T-cell (primary cell): ENCODE measurements around the gene OSBP2. TPM values are rescaled to one million over a fixed set of nuclear protein-coding genes. Genes with fewer than 3 reads are reported as not detected.

Experiments used
- ATAC-seq, 4 experiments: fragments of 200-7000 bp in 3 of 4; fragments of 150-1000 bp in 1 of 4; cut with Tn5 transposase; replicated peaks in 1 of 4; 1 replicate in 3 of 4; 2 replicates in 1 of 4; pipeline ENCODE4 v1.10.0; 2021; ENCODE audit warnings: moderate library complexity in 3 of 4, mild to moderate bottlenecking in 2 of 4, moderate number of reproducible peaks in 1 of 4
- CTCF ChIA-PET, 2 donors: fragments of 300-600 bp; sonication (Branson Sonifier 250); formaldehyde crosslinking; loops; one replicate each; lab custom pipeline; 2022; ENCODE audit warnings: antibody characterized with exemption in 2 of 2; lab: Charles Lee
- POLR2A ChIA-PET, 2 donors: fragments of 300-600 bp; sonication (Branson Sonifier 250); formaldehyde crosslinking; loops; one replicate each; lab custom pipeline; 2022; ENCODE audit warnings: antibody characterized with exemption in 2 of 2; lab: Charles Lee
- DNase-seq, 35 experiments: peaks; one replicate each; pipeline versions ENCODE4 v3.0.0 to v3.0.0-alpha.2; 2013 to 2023
- H3K27ac ChIP-seq: one replicate; pipeline ENCODE4 v1.5.1; 2013; ENCODE audit warnings: low read length
- H3K27me3 ChIP-seq, 2 experiments: replicated peaks in 1 of 2; 1 replicate in 1 of 2; 2 replicates in 1 of 2; pipeline versions ENCODE4 v1.6.1 to v1.7.0; 2013; ENCODE audit warnings: low read length in 1 of 2, mixed read lengths in 1 of 2; ENCODE audit not compliant: control insufficient read depth in 2 of 2, insufficient read depth in 2 of 2; ENCODE audit errors: extremely low read depth in 1 of 2
- H3K36me3 ChIP-seq, 2 donors: 1 replicate in 1 of 2; 2 replicates in 1 of 2; pipeline versions ENCODE4 v1.6.1 to v1.7.0; 2013; ENCODE audit warnings: low read length in 1 of 2; ENCODE audit not compliant: control insufficient read depth in 2 of 2, insufficient read depth in 1 of 2; ENCODE audit errors: extremely low read depth in 1 of 2
- H3K4me1 ChIP-seq, 2 experiments: 1 replicate in 1 of 2; 2 replicates in 1 of 2; pipeline versions ENCODE4 v1.6.1 to v1.7.0; 2013; ENCODE audit warnings: low read length in 2 of 2, mixed read lengths in 1 of 2; ENCODE audit not compliant: insufficient read depth in 2 of 2, control insufficient read depth in 1 of 2; ENCODE audit errors: extremely low read depth in 1 of 2
- H3K4me3 ChIP-seq, 2 donors: 1 replicate in 1 of 2; 2 replicates in 1 of 2; pipeline versions ENCODE4 v1.5.1 to v1.7.0; 2013; ENCODE audit warnings: mild to moderate bottlenecking in 2 of 2, low read length in 1 of 2, moderate library complexity in 1 of 2; ENCODE audit not compliant: control insufficient read depth in 1 of 2; ENCODE audit errors: extremely low read depth in 1 of 2
- H3K9me3 ChIP-seq: 2 replicates; pipeline ENCODE4 v1.7.0; 2013
- H3K27ac Mint-ChIP-seq, 2 donors: one replicate each; pipeline ENCODE4 v1.8.0; 2020 to 2021; ENCODE audit warnings: mild to moderate bottlenecking in 2 of 2, mixed read lengths in 2 of 2
- H3K27me3 Mint-ChIP-seq, 2 donors: one replicate each; pipeline ENCODE4 v1.8.0; 2021 to 2022; ENCODE audit warnings: mixed read lengths in 2 of 2
- H3K36me3 Mint-ChIP-seq: one replicate; pipeline ENCODE4 v1.8.0; 2021; ENCODE audit warnings: mixed read lengths
- H3K4me1 Mint-ChIP-seq, 3 donors: one replicate each; pipeline ENCODE4 v1.8.0; 2020 to 2022; ENCODE audit warnings: mixed read lengths in 3 of 3, mild to moderate bottlenecking in 1 of 3
- H3K4me3 Mint-ChIP-seq, 3 donors: one replicate each; pipeline ENCODE4 v1.8.0; 2020 to 2022; ENCODE audit warnings: mild to moderate bottlenecking in 3 of 3, mixed read lengths in 3 of 3, moderate library complexity in 3 of 3
- H3K9me3 Mint-ChIP-seq, 3 donors: one replicate each; pipeline ENCODE4 v1.8.0; 2020 to 2022; ENCODE audit warnings: mixed read lengths in 3 of 3
- WGBS: methylation state at CpG from one replicate; pipeline ENCODE4 v1.1.5; 2013; ENCODE audit warnings: missing lambda C conversion rate; ENCODE audit not compliant: insufficient coverage; 5-methylcytosine and 5-hydroxymethylcytosine counted together
- total RNA-seq, 35 experiments: library from RNA in 6 of 35; stranded (reverse) in 6 of 35; fragments of 120-200 nt in 1 of 35; gene quantifications; one replicate each; pipeline versions ENCODE4 v1.2.1 to v1.2.4 and lab custom pipeline; 2013 to 2026

Gene OSBP2
- total RNA-seq, 5 donors from 2014 or later (not counting 1 experiment from before 2014, with no cell fraction given) = 1.6 to 2.8 (median 2.1) TPM

GRCh38 chr22:30943368-30943767 lies 248.7 kb downstream of the OSBP2 start:
- H3K27me3 Mint-ChIP-seq = no peaks in the 10 kb centered on the region
- H3K36me3 Mint-ChIP-seq = peaks cover 56% of the 10 kb centered on the region
- POLR2A ChIA-PET = no interaction called here
- peak overlapping the region; percentile 71 to 79 for H3K27ac Mint-ChIP-seq
- DNase-seq = peak; percentile 33 to 76 (median 67)
- peaks cover 54 to 65% of the 10 kb centered on the region in 2 experiments for H3K4me1 ChIP-seq
- H3K4me1 Mint-ChIP-seq = peaks cover 76 to 85% (median 80%) of the 10 kb centered on the region in 3 donors
- H3K36me3 ChIP-seq = peaks cover 5 to 54% of the 10 kb centered on the region in 2 donors
- 40% methylated on average over 1 of the region's 3 CpGs for WGBS
- peak overlapping the region in 2 of 3 donors; percentile 8 to 52 for H3K4me3 Mint-ChIP-seq
- no peak overlapping the region for H3K27ac ChIP-seq
- no peaks in the 10 kb centered on the region for H3K27me3 ChIP-seq
- H3K9me3 Mint-ChIP-seq = no peaks in the 10 kb centered on the region
- ATAC-seq = peak; percentile 78 to 83 (median 82)
- H3K4me3 ChIP-seq = no peak overlapping the region
- CTCF ChIA-PET = no interaction called here
- H3K9me3 ChIP-seq = no peaks in the 10 kb centered on the region

GRCh38 chr22:30944986-30945385 lies 250.3 kb downstream of the OSBP2 start:
- no peaks in the 10 kb centered on the region for H3K9me3 ChIP-seq
- no peaks in the 10 kb centered on the region for H3K9me3 Mint-ChIP-seq
- POLR2A ChIA-PET = no interaction called here
- H3K36me3 ChIP-seq = peaks cover 9 to 55% of the 10 kb centered on the region in 2 donors
- CTCF ChIA-PET = interaction anchor here in 1 of 2 donors (1.1 to 1.6 kb wide), 3 partner anchors 20 to 140 kb away, joined by 3 to 6 read pairs (median 4); partner anchors contain the start of gene MORC2
- peak overlapping the region in 1 of 3 donors; percentile 29 for H3K4me3 Mint-ChIP-seq
- peaks cover 46 to 50% of the 10 kb centered on the region in 2 experiments for H3K4me1 ChIP-seq
- no peaks in the 10 kb centered on the region for H3K27me3 ChIP-seq
- no peaks in the 10 kb centered on the region for H3K27me3 Mint-ChIP-seq
- H3K36me3 Mint-ChIP-seq = peaks cover 56% of the 10 kb centered on the region
- H3K27ac ChIP-seq = no peak overlapping the region
- H3K4me1 Mint-ChIP-seq = peaks cover 62 to 72% (median 69%) of the 10 kb centered on the region in 3 donors
- no peak for DNase-seq
- WGBS = 49% methylated on average over 2 of the region's 4 CpGs
- H3K27ac Mint-ChIP-seq = peak overlapping the region in 1 of 2 donors; percentile 71
- H3K4me3 ChIP-seq = no peak overlapping the region
- ATAC-seq = no peak

- H3K4me3 Mint-ChIP-seq = peak overlapping the region in 1 of 3 donors; percentile 29
- no CpG with 5 or more reads among the region's 2 CpGs for WGBS
- no peak overlapping the region for H3K27ac ChIP-seq
- ChIA-PET POLR2A (interaction anchor here (0.5 to 0.9 kb wide), 4 partner anchors 22 to 393 kb away, joined by 3 read pairs; no protein-coding TSS in a partner anchor), CTCF (interaction anchor here (0.6 to 2.2 kb wide), 7 partner anchors 10 to 455 kb away, joined by 3 to 6 read pairs (median 4); partner anchors contain the start of gene MORC2 (in 1 of the 2))
- peaks cover 42 to 43% of the 10 kb centered on the region in 2 experiments for H3K4me1 ChIP-seq
- DNase-seq (no peak), ATAC-seq (no peak)
- H3K36me3 Mint-ChIP-seq = peaks cover 61% of the 10 kb centered on the region
- H3K27ac Mint-ChIP-seq = peak overlapping the region; percentile 29 to 53
- no peaks in the 10 kb centered on the region for H3K9me3 ChIP-seq
- no peak overlapping the region for H3K4me3 ChIP-seq
- peaks cover 60 to 68% (median 66%) of the 10 kb centered on the region in 3 donors for H3K4me1 Mint-ChIP-seq
- H3K9me3 Mint-ChIP-seq = no peaks in the 10 kb centered on the region
- peaks cover 9 to 57% of the 10 kb centered on the region in 2 donors for H3K36me3 ChIP-seq
- no peaks in the 10 kb centered on the region for H3K27me3 Mint-ChIP-seq
- no peaks in the 10 kb centered on the region for H3K27me3 ChIP-seq
These were observed 251.0 kb downstream of the OSBP2 start for GRCh38 chr22:30945653-30946052.

- Mint-ChIP-seq H3K4me3 (peak overlapping the region in 1 of 3 donors; percentile 29), H3K27ac (peak overlapping the region; percentile 29 to 53), H3K27me3 (no peaks in the 10 kb centered on the region), H3K9me3 (no peaks in the 10 kb centered on the region), H3K36me3 (peaks cover 63% of the 10 kb centered on the region), H3K4me1 (peaks cover 59 to 68% (median 66%) of the 10 kb centered on the region in 3 donors)
- Histone ChIP-seq H3K27ac (no peak overlapping the region), H3K36me3 (peaks cover 9 to 60% of the 10 kb centered on the region in 2 donors), H3K4me1 (peaks cover 38% of the 10 kb centered on the region in 2 experiments), H3K27me3 (no peaks in the 10 kb centered on the region), H3K9me3 (no peaks in the 10 kb centered on the region), H3K4me3 (no peak overlapping the region)
- ChIA-PET POLR2A (interaction anchor here in 1 of 2 donors (0.6 to 0.9 kb wide), 3 partner anchors 21 to 313 kb away, joined by 3 read pairs; partner anchors contain the start of gene MORC2), CTCF (interaction anchor here (0.5 to 2.2 kb wide), 7 partner anchors 9 to 302 kb away, joined by 4 to 6 read pairs (median 4); partner anchors contain the start of gene MORC2 (in 1 of the 2))
- 74% methylated on average over 7 of the region's 7 CpGs for WGBS
- DNase-seq (no peak), ATAC-seq (no peak)
These were observed 251.7 kb downstream of the OSBP2 start for GRCh38 chr22:30946354-30946753.

- DNase-seq (no peak), ATAC-seq (no peak)
- H3K27me3 ChIP-seq = no peaks in the 10 kb centered on the region
- no peak overlapping the region for H3K27ac ChIP-seq
- no peak overlapping the region for H3K4me3 ChIP-seq
- peaks cover 9 to 56% of the 10 kb centered on the region in 2 donors for H3K36me3 ChIP-seq
- peaks cover 34 to 38% of the 10 kb centered on the region in 2 experiments for H3K4me1 ChIP-seq
- ChIA-PET CTCF (interaction anchor here (0.9 to 2.2 kb wide), 4 partner anchors 8 to 138 kb away, joined by 3 to 6 read pairs (median 4); no protein-coding TSS in a partner anchor), POLR2A (interaction anchor here in 1 of 2 donors (0.8 kb wide), 1 partner anchor 21 kb away, joined by 3 read pairs; the partner anchor contains the start of gene MORC2)
- Mint-ChIP-seq H3K4me3 (no peak overlapping the region), H3K4me1 (peaks cover 59 to 68% (median 66%) of the 10 kb centered on the region in 3 donors), H3K9me3 (no peaks in the 10 kb centered on the region), H3K27me3 (no peaks in the 10 kb centered on the region), H3K27ac (no peak overlapping the region), H3K36me3 (peaks cover 56% of the 10 kb centered on the region)
- WGBS = 85% methylated on average over 4 of the region's 5 CpGs
- H3K9me3 ChIP-seq = no peaks in the 10 kb centered on the region
These were observed 252.6 kb downstream of the OSBP2 start for GRCh38 chr22:30947173-30947815.

- ATAC-seq (peak; percentile 35 to 58 (median 42)), DNase-seq (peak in 1 of 35 experiments; percentile 65)
- ChIA-PET CTCF (interaction anchor here in 1 of 2 donors (0.6 kb wide), 1 partner anchor 137 kb away, joined by 4 read pairs; no protein-coding TSS in a partner anchor), POLR2A (interaction anchor here in 1 of 2 donors (0.6 kb wide), 1 partner anchor 463 kb away, joined by 5 read pairs; no protein-coding TSS in a partner anchor)
- Histone ChIP-seq H3K9me3 (no peaks in the 10 kb centered on the region), H3K4me1 (peaks cover 28 to 35% of the 10 kb centered on the region in 2 experiments), H3K27ac (no peak overlapping the region), H3K36me3 (peaks cover 9 to 62% of the 10 kb centered on the region in 2 donors), H3K27me3 (no peaks in the 10 kb centered on the region), H3K4me3 (no peak overlapping the region)
- WGBS = no CpG with 5 or more reads among the region's 2 CpGs
- Mint-ChIP-seq H3K27ac (no peak overlapping the region), H3K27me3 (no peaks in the 10 kb centered on the region), H3K4me1 (peaks cover 61 to 69% (median 66%) of the 10 kb centered on the region in 3 donors), H3K4me3 (no peak overlapping the region), H3K36me3 (peaks cover 62% of the 10 kb centered on the region), H3K9me3 (no peaks in the 10 kb centered on the region)
These were observed 253.3 kb downstream of the OSBP2 start for GRCh38 chr22:30947816-30948454.
